NCI-H446 (cell line): ENCODE data around the gene SBF2.

Source experiments
- DNase-seq, 2 experiments: peaks; one replicate each; lab custom pipeline; 2025; lab: John Stamatoyannopoulos, UW

Gene SBF2

DNA sequence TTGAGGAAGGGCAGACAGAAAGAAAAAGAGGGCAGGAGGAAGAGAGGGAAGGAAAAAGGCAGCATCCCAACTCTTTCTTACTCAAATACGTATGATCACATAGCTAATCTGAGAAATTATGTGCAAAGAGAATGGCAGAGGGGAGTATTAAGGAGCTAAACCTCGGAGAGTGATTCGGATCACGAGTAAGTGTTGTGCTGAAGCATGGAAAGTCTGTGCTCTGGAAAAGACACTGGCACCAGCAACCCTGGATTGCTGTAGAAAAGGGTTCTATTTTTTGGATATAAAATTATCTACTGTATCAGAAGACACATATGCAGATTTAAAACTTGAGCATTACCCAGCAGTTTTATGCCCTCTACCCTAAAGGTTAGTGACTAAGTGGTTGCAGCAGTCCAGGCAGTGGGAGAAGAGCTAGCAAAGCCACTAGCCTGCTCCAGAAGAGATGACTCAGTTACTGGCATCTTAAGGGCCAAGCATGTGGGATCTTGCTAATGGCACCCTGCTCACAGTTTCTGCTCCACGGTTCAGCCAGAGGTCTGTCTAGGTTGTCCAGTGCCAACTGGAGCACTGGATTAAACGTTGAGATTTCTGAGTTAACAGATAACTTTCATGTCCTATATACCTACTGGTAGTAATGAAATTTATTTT lies 478.4 kb downstream of the SBF2 start:
- peak in 1 of 2 experiments; percentile 38 for DNase-seq

DNA sequence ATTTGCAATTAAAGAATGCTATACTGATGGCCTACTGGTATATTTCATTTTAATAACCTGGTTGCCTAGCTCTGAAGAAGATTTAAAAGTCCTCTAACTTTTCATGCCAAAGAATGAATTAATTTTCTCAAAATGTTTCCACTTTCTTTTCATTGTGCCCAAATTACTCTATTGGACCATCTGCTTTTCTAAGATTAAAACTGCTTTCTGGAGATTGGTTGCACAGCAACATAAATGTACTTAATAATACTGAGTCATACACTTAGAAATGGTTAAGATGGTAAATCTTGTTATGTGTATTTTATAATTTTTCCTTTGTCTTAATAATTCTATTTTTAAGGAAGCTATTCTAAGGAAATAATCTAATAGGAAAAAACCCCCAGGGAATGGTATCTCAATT lies 479.9 kb downstream of the SBF2 start:
- DNase-seq = no peak

- DNase-seq = no peak
Measured at GRCh38 chr11:9808943-9809342, 485.1 kb downstream of the SBF2 start.

DNA sequence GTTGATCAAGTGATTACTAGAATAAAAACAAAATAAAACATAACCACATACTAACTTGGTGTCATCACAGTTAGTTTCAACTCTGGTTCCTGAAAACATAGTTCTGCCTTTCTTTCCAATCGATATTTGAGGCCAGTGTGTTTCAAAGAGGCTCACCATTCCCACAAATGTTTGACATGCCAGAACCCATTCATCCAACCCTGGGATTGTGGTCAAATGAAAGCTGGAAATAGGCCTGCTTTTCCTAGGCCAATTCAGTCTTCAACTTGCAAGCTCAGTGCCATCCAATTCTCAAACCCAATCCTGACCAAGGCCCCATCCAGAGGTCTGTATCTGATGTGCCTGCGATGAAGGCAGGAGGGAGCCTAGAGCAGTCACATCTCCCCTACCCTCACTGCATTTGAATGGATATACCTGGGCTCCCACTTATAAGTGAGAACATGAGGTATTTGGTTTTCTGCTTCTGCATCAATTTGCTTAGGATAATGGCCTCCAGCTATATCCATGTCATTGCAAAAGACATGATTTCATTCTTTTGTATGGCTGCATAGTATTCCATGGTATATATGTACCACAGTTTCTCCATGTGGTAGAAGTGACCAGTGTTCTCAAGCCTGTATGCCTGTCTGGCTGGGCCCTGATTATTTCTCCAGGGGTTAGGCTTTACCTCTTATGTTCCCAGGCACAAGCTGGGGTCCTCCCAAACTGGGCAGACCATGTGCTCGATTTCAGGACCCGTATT lies 486.9 kb downstream of the SBF2 start:
- no peak for DNase-seq

DNA sequence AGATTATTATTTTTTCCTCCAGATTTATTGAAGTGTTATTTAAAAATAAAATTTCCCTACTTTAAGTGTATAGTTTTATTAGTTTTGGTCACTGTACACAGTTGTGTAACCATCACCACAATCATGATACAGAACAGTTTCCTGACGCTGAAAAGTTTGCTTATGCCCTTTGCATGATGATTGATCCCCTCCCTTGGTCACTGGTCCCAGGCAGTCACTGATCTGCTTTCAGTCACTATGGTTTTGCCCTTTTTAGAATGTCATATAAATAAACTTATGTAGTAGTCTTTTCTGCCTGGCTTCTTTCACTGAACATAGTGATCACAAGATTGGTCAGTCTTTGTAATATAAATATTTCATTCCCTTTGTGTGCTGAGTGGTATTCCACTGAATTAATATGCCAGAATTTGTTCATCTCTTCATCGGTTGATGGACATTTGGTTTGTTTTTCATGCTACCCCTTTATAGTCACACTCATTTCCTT lies 489.6 kb downstream of the SBF2 start:
- no peak for DNase-seq

DNA sequence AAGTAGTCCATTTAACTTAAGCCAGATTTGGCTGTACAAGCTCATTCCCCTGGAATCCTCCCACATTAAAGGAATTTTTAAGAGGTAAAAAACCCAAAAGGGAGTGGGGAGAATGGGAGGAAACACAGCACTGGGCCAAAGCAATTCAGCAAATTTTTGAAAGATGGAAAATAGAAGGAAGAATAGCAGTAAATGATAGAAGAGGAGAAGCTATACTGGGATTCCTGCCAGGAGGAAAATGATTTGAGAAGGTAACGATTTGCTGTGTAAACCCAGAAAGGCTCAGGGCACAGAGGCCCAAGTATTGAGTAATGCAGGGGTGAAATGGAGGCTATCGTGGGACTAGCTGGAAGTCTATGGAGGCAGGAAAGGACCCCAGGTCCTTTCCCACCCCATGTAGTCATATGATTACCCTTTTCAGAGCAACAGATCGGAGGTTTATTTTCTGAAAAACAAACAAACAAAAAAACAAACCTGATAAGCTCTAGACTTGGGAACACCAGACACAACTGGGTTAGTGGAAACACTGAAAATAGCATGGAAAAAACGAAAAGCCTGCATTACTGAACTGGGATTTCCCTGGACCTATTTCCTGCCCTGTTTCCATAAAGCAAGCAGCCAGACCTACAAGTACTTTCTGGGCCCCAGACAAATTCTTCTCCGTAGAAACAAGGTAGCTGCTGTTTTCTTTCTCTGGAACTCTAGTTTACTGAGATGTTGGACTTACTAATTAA lies 490.2 kb downstream of the SBF2 start:
- no peak for DNase-seq

- peak in 1 of 2 experiments; percentile 66 for DNase-seq
Measured at GRCh38 chr11:9802291-9802861, 491.6 kb downstream of the SBF2 start.

DNA sequence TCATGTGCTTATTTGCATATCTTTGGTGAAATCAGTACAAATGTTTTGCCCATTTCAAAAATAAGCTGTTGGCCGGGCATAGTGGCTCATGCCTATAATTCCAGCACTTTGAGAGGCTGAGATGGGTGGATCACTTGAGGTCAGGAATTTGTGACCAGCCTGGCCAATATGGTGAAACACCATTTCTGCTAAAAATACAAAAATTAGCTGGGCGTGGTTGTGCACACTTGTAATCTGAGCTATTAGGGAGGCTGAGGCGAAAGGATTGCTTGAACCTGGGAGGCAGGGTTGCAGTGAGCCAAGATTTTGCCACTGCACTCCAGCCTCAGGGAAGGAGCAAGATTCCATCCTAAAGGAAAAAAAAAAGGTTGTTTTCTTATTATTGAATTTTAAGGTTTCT lies 494.1 kb downstream of the SBF2 start:
- DNase-seq = no peak

GRCh38 chr11:9797300-9797699 lies 496.7 kb downstream of the SBF2 start:
- DNase-seq = no peak

GRCh38 chr11:9796854-9797253 lies 497.2 kb downstream of the SBF2 start:
- DNase-seq = no peak

DNA sequence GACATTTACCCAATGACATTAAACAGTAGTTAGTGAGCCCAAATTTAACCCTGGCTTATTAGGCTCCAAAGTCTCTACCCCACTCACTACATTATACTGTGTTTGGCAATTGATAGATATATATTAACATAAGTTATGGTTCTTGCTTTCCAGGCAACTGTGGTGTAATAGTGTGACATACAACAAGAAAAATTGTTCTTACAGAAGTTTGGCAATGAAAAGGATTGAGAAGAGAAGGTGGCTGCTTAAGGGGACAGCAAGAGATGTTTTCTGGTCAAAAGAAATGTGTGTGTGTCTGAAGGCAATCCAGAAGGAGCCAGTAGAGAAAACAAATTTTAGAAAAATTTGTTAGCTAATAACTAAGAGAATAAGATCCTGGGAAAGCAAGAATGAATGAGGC lies 497.8 kb downstream of the SBF2 start:
- DNase-seq = no peak

DNA sequence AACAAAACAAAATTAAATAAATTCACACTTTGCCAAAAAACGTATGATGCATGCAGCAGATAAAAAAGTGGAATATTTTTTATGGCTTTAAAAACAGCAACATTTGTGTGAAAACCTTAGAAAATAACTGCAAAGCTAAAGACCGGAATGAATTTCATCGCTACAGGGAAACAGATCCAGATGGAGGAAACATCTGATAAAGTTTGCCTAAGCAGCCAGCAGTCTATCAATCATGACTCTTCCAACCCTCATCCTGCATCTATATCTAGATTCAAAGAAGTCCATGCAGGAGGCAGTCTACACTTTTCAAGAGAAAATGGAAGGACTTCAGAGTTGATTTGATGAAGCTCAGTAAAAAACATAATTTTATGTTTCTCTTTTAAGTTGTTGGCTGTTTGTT lies 503.3 kb downstream of the SBF2 start:
- peak in 1 of 2 experiments; percentile 19 for DNase-seq

DNA sequence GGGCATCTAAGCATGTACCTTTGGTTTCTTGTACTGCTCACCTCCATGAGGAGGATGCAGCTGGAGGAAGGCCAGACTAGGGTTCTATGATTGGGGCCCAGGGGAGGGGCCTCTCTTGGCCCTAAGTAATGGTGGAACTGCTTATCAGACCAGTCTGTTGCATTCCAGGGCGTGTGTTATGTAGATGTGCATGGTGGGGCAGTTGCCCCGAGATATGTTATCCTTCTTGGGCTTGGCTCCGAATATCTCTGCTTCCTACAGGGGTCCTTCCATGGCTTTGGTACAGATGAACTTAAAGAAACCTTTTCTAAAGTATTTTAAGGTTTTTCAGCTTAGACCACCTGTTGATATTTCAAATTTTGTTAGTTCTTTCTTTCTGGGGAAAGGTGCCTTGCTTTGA lies 504.1 kb downstream of the SBF2 start:
- no peak for DNase-seq

DNA sequence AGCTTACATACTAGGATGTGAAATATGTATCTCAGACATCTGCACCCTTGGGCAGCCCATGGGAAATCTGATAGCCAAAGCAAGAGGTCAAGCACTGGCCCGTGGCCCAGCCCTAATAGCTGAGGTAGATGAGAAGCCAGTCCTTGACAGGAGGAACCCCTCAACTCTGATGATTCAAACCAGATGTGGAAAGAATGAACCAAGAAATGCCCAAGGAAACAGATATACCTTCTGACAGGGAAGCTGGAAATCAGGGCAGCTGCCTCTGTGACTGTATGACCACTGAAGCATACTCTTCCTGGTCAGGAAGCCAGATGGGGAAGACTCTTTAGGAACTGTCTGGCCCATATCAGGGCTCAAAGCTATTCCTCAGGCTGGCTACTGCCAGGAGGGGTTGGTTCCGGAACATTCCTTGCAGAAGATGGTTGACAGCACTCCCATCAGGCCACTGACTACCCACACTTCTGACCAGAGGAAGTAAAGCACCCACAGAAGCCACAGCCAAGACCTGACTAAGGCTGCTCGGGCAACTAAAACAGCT lies 506.0 kb downstream of the SBF2 start:
- no peak for DNase-seq

DNA sequence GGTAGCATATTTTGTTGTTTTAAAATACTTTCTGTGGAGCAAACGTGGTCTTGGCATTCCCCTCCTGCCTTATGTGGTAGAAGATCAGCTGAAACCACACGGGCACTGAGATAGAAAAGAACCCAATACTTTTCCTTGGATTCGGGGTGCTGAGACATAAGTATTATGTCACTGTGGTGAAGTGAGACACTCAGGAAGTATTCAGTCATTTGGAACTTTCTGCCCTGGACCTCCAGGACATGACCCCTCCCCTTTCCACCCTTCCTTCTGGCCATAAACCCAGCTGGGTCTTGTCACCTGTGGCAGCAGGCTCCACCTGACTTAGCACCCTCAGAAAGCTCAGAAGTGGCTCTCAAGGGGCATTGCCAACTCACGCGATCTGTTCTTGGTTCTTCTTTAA lies 506.8 kb downstream of the SBF2 start:
- no peak for DNase-seq

DNA sequence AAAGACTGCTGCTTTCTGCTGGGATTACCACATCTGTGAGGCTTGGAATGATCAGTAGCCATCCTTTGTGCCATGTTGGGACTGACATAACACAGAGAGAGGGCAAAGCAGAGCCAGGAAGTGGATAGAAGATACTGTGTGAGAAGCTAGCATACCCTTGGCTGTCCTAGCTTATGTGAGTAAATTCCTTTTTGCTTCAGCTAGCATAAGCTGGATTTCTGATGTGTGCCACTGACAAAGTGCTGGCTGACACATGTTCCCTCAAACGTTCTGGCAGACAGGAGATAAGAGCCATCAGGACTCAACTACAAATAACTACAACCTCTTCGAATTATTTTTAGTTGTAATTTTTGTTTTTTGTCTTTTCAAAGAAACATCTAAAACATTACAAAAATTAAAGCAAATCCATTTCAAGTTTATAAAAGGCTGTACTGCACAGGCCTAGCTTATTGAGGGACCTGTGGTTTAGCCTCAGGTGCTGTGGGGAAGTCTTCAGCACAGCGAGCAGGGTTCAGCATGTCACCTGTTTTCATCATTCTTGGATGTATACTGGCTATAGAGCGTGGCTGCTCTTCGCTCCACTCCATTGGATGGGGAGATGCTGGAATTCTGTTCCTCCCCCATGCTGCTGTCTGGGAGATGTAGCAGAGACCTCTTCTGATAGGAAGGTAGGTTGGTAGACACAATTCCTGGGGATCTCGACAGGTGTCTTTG lies 509.3 kb downstream of the SBF2 start:
- no peak for DNase-seq

DNA sequence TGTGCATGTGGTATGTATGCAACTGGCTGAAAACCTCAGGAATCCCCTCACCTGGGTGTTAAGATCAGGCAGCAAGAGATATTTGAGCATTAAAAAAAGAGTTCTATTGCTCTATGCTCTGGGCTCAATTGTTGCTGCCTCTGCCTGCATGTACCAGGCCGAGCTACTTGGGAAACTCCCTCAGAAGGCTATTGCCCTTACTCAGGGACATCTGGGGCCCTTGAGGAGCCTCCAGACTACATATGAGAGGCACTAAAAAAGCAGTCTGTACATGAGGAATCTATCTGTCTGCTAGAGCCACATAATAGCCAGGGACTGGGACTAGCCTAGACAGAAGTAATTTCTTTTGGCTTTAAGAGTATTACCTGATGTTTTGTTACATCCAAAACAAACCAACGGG lies 510.0 kb downstream of the SBF2 start:
- no peak for DNase-seq

GRCh38 chr11:9780929-9781328 lies 513.1 kb downstream of the SBF2 start:
- DNase-seq = no peak

DNA sequence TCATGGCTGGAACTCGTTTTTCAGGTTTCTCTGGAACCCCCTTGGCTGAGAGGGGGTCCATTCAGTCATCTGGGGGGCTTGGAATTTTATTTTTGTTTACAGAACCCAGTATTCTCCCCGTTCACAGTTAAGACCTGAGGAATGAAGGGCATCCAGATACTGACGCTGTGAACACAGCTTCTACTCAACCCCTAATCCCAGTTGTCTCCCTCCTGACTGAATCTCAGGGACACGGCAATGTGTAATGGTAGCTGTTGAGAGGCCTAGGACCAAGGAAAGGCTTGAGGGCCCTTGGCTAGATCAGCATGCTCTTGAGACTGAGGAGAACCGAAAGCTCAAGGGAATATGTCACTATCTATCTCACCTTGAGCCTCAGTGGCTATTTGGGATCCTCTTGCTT lies 516.5 kb downstream of the SBF2 start:
- DNase-seq = no peak

DNA sequence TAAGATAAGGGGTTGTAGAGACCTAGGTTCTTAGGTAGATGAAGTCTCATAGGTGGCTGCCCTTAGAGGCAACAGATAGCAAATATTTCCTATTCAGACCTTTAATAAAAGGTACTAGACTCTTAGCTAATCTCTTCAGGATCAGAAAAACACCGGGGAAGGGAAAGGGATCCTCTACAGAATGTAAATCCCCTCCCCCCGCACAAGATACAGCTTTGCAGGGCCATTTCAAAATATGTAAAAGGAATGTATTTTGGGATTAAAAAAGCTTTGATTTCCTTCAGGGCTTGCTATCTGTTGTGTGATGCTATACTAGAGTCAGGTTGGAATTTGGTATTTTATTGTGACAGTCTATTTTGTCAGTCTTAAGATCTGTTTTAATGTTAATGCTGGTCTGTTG lies 517.0 kb downstream of the SBF2 start:
- no peak for DNase-seq

DNA sequence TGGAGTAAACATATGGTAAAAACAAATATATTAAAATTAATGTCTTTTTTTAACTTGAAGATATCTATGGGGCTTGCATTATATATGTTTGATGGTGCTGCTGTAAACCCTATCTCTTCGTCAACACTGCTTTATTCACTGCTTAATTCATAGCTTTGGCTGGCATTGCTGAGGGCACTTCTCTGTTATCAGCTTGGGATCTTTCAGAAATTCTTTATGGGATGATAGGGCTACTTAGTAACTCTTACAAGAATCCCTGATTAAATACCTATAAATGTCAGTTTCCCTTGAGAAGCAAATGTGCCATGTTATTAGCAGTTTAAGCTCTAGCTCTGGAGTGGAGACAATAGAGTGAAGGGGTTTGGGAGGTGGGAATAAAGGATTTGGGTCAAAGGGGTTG lies 517.8 kb downstream of the SBF2 start:
- no peak for DNase-seq

GRCh38 chr11:9775398-9775779 lies 518.6 kb downstream of the SBF2 start:
- no peak for DNase-seq
